Effector memory CD4-positive, alpha-beta T cell (primary cell): ENCODE measurements around the gene BBS7.

Source experiments
- DNase-seq, 3 donors: peaks; one replicate each; pipeline ENCODE4 v3.0.0-alpha.2; 2020
- H3K27ac ChIP-seq: 2 replicates; pipeline ENCODE4 v1.7.0; 2013; ENCODE audit warnings: mild to moderate bottlenecking, low read length, moderate library complexity; ENCODE audit not compliant: insufficient read depth, poor library complexity, severe bottlenecking
- H3K27me3 ChIP-seq: replicated peaks from 2 replicates; pipeline ENCODE4 v1.7.0; 2013; ENCODE audit warnings: mild to moderate bottlenecking, low read length; ENCODE audit not compliant: insufficient read depth, control insufficient read depth, poor library complexity, severe bottlenecking
- H3K36me3 ChIP-seq: 2 replicates; pipeline ENCODE4 v1.7.0; 2013; ENCODE audit warnings: mild to moderate bottlenecking, low read length, moderate library complexity; ENCODE audit not compliant: control insufficient read depth, insufficient read depth
- H3K4me1 ChIP-seq: 2 replicates; pipeline ENCODE4 v1.7.0; 2013; ENCODE audit warnings: low read length, mild to moderate bottlenecking; ENCODE audit not compliant: control insufficient read depth, insufficient read depth, poor library complexity, severe bottlenecking
- H3K4me3 ChIP-seq: 2 replicates; pipeline ENCODE4 v1.7.0; 2013; ENCODE audit warnings: low read length, low read depth, mild to moderate bottlenecking; ENCODE audit not compliant: insufficient read depth, poor library complexity, severe bottlenecking
- H3K9me3 ChIP-seq: 2 replicates; pipeline ENCODE4 v1.7.0; 2013; ENCODE audit warnings: mild to moderate bottlenecking, low read length, moderate library complexity; ENCODE audit not compliant: control insufficient read depth

Gene BBS7

GRCh38 chr4:121796283-121796682 is 74.0 kb downstream of the BBS7 start:
- Histone ChIP-seq H3K4me3 (no peak overlapping the region), H3K27ac (no peak overlapping the region), H3K9me3 (no peaks in the 10 kb centered on the region), H3K4me1 (no peaks in the 10 kb centered on the region), H3K36me3 (no peaks in the 10 kb centered on the region), H3K27me3 (no peaks in the 10 kb centered on the region)
- no peak for DNase-seq

- Histone ChIP-seq H3K9me3 (no peaks in the 10 kb centered on the region), H3K27ac (no peak overlapping the region), H3K4me3 (no peak overlapping the region), H3K4me1 (no peaks in the 10 kb centered on the region), H3K36me3 (no peaks in the 10 kb centered on the region), H3K27me3 (no peaks in the 10 kb centered on the region)
- no peak for DNase-seq
Measured at GRCh38 chr4:121794505-121795188, 75.6 kb downstream of the BBS7 start.

- H3K36me3 ChIP-seq, result no peaks in the 10 kb centered on the region
- H3K4me1 ChIP-seq, result no peaks in the 10 kb centered on the region
- no peak for DNase-seq
- no peaks in the 10 kb centered on the region for H3K27me3 ChIP-seq
- H3K27ac ChIP-seq, result no peak overlapping the region
- H3K4me3 ChIP-seq, result no peak overlapping the region
- H3K9me3 ChIP-seq, result no peaks in the 10 kb centered on the region
Measured at GRCh38 chr4:121792966-121793365, 77.3 kb downstream of the BBS7 start.

GRCh38 chr4:121791481-121791880 is 78.8 kb downstream of the BBS7 start:
- Histone ChIP-seq H3K27ac (no peak overlapping the region), H3K27me3 (no peaks in the 10 kb centered on the region), H3K4me1 (no peaks in the 10 kb centered on the region), H3K4me3 (no peak overlapping the region), H3K9me3 (no peaks in the 10 kb centered on the region), H3K36me3 (no peaks in the 10 kb centered on the region)
- no peak for DNase-seq

DNA sequence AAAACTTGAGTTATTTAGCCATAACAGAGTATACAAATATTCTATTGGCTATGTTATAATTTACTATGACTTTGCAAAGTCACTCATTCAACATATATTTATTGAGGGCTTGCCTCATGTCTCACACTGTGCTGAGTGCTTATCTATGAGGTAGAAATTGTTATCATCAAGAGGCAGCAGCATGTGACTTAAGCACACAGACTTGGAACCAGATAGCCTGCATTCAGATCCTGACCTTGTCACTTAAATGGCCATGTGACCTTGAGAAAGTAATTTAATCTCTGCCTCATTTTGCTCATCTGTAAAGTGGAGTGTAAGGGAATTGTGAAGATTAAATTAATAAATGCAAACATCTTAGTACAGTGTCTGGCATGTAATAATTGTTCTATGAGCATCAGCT is 79.3 kb downstream of the BBS7 start:
- Histone ChIP-seq H3K4me3 (no peak overlapping the region), H3K27ac (no peak overlapping the region), H3K27me3 (no peaks in the 10 kb centered on the region), H3K4me1 (no peaks in the 10 kb centered on the region), H3K9me3 (no peaks in the 10 kb centered on the region), H3K36me3 (no peaks in the 10 kb centered on the region)
- DNase-seq, result no peak

- Histone ChIP-seq H3K27me3 (no peaks in the 10 kb centered on the region), H3K4me1 (no peaks in the 10 kb centered on the region), H3K4me3 (no peak overlapping the region), H3K27ac (no peak overlapping the region), H3K36me3 (no peaks in the 10 kb centered on the region), H3K9me3 (no peaks in the 10 kb centered on the region)
- DNase-seq, result no peak
Measured at GRCh38 chr4:121789960-121790829, 80.1 kb downstream of the BBS7 start.

DNA sequence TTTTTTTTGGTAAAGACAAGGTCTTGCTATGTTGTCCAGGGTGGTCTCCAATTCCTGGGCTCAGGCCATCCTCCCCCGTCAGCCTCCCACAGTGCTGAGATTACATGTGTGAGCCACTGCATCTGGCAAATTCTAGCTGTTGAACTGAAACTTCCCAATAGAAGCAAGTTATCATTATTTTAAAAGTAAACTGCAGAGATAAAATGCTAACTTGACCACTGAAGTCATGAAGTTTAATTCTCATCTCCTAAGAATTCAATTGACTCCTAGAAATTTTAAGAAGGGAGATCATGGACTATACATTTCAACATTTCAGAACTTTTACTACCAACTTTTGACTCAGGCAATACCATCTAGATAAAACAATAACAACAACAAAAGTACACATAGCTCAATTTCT is 80.8 kb downstream of the BBS7 start:
- no peak overlapping the region for H3K27ac ChIP-seq

DNA sequence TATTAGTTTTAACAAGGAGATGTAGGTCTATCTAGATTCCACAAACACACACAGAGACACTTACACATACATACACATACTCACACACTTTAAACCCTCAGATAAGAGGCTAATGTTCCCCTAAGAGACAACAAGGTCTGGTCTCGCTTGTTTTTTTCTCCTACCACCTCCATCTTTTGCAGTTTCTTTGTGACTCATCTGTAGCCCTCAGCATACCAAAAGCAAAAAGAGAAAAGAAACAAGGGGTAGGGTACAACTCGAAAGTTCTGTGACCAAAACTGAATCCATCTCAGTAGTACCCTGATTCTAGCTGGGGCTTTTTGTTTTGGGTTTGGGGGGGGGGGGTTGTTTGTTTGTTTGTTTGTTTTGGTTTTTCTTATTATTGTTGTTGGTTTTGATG is 81.4 kb downstream of the BBS7 start:
- no peaks in the 10 kb centered on the region for H3K36me3 ChIP-seq
- H3K9me3 ChIP-seq, result peaks cover 5% of the 10 kb centered on the region
- H3K4me1 ChIP-seq, result no peaks in the 10 kb centered on the region
- H3K27ac ChIP-seq, result no peak overlapping the region
- H3K4me3 ChIP-seq, result no peak overlapping the region
- H3K27me3 ChIP-seq, result no peaks in the 10 kb centered on the region
- DNase-seq, result no peak

More for the DNA sequence above, 80.8 kb downstream of the BBS7 start:
- Histone ChIP-seq H3K27me3 (no peaks in the 10 kb centered on the region), H3K4me1 (no peaks in the 10 kb centered on the region), H3K36me3 (no peaks in the 10 kb centered on the region), H3K9me3 (no peaks in the 10 kb centered on the region), H3K4me3 (no peak overlapping the region)
- DNase-seq, result no peak

DNA sequence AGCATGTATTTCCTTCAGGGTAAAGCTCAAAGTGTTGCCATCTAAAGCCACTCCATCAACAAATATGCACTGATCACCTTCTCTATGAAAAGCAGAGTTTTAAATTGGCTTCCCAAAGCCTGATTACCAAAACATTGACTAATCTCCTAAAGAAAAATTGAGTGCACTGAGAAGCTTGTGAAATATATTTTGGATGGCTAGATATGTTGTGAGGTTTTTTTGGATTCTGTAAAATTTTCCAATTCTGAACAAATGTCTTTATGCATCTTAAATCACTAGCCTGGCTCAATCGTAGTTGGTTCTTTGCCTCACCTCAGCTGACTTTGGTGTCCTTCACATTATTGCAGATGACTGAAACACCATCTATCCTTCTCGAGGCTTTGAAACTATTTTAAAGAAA is 84.1 kb downstream of the BBS7 start:
- H3K4me1 ChIP-seq, result no peaks in the 10 kb centered on the region
- H3K36me3 ChIP-seq, result no peaks in the 10 kb centered on the region
- no peak for DNase-seq
- H3K4me3 ChIP-seq, result no peak overlapping the region
- no peaks in the 10 kb centered on the region for H3K27me3 ChIP-seq
- H3K9me3 ChIP-seq, result peaks cover 5% of the 10 kb centered on the region
- no peak overlapping the region for H3K27ac ChIP-seq

DNA sequence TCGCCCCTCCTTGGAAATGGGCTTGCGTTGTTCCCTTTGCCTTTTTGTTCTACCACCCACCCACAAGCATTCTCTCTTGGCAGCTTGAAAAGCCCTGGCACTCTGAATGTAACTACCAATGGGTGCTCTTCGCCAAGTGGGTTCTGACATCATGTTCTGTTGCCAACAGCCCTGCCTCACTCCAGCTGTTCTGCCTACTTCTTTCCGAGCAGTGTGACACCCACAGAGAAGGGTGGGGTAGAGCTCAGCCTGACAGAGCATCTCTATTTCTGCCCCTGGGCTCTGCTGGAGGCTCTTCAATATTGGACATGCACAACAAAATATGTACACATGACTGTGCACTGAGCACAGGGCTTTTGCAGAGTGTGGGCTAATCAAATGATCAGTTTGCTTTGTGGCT is 84.8 kb downstream of the BBS7 start:
- no peaks in the 10 kb centered on the region for H3K36me3 ChIP-seq
- H3K4me1 ChIP-seq, result no peaks in the 10 kb centered on the region
- H3K27ac ChIP-seq, result no peak overlapping the region
- no peak for DNase-seq
- H3K9me3 ChIP-seq, result peaks cover 5% of the 10 kb centered on the region
- no peaks in the 10 kb centered on the region for H3K27me3 ChIP-seq
- no peak overlapping the region for H3K4me3 ChIP-seq
